GM12872 (cell line): ENCODE data around the gene NRXN2.

Experiments used
- TF ChIP-seq, protein P1 (sequence below): IDR thresholded peaks from 3 replicates; pipeline ENCODE4 v1.5.1; 2011; ENCODE audit warnings: low read depth, mild to moderate bottlenecking, low read length, moderate library complexity; ENCODE audit not compliant: insufficient read depth

NRXN2 gene

DNA sequence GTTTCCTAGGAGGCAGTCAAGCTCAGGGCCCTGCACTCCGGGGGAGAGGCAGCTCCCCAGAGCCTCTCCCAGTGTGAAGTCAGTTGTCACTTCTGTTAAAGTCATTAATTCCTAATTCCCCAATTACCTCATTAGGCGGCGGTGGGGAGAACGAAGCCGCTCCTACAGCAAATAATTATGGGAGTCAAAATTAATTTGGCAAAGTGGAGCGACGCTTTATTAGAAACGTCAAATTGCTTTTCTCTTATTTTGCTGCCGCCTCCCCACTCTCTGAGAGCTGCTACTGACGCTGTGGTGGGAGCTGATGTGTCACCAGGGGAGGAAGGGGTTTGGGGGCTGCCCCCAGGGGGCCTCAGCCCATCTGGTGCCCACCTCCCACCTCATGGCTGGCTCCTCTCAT lies 90.3 kb downstream of the NRXN2 start:
- TF ChIP-seq, protein P1, sequence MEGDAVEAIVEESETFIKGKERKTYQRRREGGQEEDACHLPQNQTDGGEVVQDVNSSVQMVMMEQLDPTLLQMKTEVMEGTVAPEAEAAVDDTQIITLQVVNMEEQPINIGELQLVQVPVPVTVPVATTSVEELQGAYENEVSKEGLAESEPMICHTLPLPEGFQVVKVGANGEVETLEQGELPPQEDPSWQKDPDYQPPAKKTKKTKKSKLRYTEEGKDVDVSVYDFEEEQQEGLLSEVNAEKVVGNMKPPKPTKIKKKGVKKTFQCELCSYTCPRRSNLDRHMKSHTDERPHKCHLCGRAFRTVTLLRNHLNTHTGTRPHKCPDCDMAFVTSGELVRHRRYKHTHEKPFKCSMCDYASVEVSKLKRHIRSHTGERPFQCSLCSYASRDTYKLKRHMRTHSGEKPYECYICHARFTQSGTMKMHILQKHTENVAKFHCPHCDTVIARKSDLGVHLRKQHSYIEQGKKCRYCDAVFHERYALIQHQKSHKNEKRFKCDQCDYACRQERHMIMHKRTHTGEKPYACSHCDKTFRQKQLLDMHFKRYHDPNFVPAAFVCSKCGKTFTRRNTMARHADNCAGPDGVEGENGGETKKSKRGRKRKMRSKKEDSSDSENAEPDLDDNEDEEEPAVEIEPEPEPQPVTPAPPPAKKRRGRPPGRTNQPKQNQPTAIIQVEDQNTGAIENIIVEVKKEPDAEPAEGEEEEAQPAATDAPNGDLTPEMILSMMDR: no peak

DNA sequence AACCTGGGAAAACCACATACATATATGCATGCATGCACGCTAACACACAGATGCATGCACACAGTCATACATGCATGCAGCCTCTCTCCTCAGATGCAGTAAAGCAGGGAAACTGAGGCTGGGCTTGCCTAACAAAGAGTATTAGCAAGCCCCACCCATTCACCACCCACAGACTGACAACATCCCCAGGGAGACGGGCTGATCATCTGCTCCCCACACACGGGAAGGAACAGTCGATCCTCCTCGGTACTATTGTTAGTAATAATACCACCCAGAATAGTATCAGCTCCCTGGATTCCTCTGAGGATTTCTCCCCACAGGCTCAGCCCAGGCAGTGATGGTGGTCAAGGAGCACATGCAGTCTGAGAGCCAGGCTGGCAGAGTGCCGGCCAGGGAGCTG lies 90.8 kb downstream of the NRXN2 start:
- TF ChIP-seq, protein P1: no peak

DNA sequence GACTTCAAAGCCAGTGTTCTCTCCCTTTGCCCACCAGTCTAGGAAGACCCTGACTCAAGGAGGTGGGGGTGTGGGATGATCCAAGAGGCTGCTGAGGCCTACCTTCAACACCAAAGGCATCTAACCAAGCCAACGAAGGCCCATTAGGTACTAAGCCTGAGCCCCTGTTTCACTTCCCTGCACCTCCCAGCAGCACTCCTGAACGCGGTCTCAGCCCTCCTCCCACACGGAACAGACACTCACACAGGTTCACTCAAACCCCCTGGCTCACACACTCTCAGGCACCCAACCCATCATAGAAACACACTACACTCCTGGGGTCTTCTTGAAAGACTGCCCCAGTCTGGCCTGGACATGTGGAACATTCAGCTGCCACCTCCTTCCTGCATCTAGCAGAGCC lies 91.3 kb downstream of the NRXN2 start:
- TF ChIP-seq, protein P1: no peak

DNA sequence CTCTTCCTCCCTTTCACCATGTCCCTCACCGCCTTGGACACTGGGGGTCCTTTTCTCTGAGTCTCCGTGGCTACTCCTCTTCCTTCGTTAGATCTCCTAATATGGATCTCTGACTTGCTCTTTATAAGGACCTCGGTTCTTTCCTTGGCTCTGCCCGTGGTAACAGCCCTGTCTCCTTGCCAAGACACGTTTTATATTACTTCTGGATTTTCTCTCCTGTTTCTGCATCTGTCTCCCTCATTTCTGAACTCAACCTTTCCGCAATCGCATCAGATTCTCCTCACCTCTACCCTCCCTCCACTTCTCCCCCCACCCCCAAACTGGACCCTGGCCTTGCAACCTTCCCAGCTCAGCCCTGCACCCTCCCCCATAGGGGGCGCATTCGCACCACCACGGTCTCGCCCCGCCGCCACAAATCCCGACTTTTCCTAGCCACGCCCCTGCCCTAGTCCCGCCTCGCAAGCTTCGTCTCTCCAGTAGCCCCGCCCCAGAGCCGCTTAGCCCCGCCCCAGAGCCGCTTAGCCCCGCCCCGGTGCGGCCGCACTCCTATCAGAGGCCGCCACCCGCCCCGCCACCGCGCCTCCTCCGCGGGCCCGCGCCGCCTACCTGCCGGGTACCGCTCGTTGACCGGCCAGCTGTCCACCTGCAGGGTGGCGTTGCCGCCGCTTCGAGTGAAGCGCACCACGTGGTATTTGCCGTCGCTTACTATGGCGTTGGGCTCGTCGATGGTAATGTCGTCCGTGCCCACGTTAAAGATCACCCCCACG lies 93.0 kb downstream of the NRXN2 start:
- TF ChIP-seq, protein P1: no peak

DNA sequence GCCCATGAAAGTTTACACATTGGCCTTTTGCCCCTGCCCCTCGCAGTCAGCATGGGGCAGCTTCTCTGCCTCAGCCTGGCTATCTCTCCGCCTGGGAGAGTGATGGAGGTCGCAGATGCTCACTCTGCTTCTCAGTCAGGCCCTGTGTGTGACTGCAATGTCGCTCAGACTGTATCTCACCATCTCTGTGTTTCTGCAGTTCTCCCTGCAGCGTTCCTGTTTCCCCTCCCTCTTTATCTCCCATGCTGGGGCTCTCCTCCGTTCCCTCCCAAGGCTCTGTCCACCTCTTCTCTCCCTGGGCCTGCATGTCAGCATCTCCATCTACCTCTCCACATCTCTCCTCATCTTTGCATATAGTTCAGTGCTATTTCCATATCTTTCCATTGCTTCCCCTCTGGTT lies 93.9 kb downstream of the NRXN2 start:
- TF ChIP-seq, protein P1: no peak

DNA sequence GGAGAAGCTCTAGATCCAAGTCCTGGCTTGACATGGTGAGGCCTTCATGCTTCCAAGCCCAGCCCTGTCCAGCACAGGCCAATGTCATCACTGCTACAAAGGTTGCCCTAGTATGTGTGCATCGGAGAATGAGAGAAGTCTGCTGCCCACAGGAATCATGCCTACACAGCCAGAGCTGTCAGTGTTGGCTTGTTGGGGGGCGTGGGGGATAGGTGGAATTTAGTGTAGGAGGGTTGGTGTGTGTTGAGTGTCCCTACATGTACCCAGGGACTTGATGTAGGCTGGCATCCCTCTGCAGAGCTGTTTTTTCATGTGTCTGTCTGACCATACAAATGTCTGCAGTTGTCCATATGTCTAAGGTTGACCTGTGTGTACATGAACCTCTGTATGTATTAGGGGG lies 94.4 kb downstream of the NRXN2 start:
- TF ChIP-seq, protein P1: no peak

DNA sequence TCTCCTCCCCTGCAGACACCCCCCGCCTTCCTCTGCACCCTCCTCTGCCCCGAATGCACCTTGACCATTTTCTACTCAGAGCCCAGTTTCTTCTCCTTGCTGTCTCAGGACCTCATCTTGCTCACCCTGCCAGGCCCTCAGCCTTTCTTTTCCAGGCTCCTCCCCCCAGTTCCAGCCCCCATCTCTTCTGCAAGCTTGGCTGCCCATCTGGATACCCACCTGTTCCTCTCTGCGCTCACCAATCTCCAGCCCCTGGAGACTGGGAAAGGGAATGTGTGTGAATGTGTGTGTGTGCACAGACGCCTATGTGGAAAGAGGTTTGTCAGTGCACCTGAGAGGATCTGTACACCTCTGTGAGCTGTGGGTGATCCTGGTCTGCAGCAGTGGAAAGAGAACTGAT lies 95.6 kb downstream of the NRXN2 start:
- TF ChIP-seq, protein P1: no peak

DNA sequence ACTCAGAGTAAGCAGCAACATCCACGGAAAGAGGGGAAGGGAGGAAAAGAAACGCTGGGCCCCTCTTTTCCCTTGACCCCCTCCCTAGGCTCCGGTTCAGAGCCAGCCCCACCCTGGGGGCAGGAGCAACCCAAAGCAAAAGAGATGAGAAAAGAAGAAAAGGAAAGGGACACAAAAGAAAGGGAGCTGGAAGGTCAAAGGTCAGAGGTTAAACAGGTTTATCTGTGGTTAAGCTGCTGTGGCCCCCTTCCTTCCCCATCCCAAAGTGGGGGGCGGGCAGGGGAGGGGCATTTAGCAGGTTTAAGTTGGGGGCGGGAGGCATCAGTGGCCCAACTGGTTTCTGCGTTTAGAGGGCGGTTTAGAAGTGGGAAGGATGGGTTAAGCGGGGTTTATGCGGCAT lies 96.4 kb downstream of the NRXN2 start:
- TF ChIP-seq, protein P1: no peak
